Measurements from ENCODE around the gene ANK3.
A peak's percentile ranks its signal among the peaks of the same experiment; 100 is the strongest.
"Not testable (repeated sequence)": the region's sequence is repeated elsewhere in the genome, so short reads cannot be mapped to it uniquely, and the experiment has no call there.

The ANK3 gene

DNA sequence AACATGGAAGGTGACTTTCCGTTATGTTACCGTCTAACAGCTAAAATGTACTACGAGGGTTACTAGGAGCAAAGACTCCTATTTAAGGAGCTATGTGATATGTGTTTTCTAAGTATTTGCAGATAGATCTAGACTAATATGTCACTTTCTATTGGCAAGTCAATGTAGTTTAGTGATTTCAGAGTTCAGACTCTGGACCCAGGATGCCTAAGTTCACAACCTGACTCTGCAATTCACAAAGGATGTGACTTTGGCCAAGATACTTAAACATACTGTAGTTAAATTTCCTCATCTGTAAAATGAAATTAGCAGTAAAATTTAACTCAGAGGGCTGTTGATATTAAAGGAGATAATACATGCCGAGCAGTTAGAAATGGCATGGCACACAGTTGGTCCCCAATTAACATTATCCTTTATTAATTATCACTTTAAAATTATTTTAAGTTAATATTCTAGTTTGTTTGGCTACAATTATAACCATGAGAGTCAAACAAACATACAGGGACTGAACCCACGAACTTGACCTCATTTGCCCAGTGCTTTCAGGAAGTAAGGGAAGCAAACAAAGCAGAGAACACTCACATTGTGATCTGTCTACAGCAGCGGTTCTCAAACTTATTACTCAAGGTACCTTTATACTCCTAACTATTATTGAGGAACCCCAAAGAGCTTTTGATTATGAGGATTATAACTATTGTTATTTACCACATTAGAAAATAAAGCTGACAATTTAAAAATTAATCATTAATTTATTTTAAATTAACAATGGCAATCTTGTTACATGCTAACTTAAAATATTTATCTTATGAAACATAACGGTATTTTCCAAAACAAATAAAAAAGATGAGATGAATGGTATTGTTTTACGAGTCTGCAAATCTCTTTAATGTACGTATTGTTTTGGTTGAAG is 94.4 kb downstream of the ANK3 start:
- TF ChIP-seq, protein P1, sequence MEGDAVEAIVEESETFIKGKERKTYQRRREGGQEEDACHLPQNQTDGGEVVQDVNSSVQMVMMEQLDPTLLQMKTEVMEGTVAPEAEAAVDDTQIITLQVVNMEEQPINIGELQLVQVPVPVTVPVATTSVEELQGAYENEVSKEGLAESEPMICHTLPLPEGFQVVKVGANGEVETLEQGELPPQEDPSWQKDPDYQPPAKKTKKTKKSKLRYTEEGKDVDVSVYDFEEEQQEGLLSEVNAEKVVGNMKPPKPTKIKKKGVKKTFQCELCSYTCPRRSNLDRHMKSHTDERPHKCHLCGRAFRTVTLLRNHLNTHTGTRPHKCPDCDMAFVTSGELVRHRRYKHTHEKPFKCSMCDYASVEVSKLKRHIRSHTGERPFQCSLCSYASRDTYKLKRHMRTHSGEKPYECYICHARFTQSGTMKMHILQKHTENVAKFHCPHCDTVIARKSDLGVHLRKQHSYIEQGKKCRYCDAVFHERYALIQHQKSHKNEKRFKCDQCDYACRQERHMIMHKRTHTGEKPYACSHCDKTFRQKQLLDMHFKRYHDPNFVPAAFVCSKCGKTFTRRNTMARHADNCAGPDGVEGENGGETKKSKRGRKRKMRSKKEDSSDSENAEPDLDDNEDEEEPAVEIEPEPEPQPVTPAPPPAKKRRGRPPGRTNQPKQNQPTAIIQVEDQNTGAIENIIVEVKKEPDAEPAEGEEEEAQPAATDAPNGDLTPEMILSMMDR (IDR thresholded peaks at IDR 0.05; ENCODE audit: low read depth, low read length) = no peak
- no peak for DNase-seq (ENCODE audit: low read depth in 2 of 2)
- H3K4me3 ChIP-seq (replicated peaks in 1 of 2; ENCODE audit: low read depth in 2 of 2, low read length in 2 of 2) = no peak overlapping the region

DNA sequence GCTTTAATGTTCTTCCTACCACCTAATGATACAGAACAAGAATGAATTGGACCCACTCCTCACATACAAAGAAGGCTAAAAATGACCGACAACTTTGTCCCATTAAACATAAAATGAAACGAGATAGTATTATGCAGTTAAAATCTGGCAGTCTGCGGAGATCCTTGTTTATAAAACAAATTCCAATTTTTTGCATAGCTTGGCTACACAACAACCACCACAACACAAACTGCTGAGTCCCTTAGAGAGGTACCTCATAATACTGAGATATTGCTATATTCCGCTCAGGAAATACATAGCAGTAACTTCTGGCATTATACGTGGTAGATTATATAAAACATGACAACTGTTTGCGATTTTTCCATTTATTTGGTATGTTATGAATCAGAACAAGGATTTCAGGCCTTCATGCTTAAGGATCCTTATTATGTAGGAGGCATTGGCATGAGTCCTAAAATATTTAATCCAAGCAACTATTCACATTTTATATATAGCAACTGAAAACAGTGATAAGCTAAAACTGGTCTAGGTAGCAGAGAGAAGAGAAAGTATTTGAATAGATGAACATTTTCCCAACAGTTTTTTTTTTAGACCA is 96.0 kb downstream of the ANK3 start:
- TF ChIP-seq, protein P1 (IDR thresholded peaks at IDR 0.05; ENCODE audit: low read depth, low read length) = no peak
- peak in 1 of 2 donors; percentile 59 for DNase-seq (ENCODE audit: low read depth in 2 of 2)
- H3K4me3 ChIP-seq (replicated peaks in 1 of 2; ENCODE audit: low read depth in 2 of 2, low read length in 2 of 2) = no peak overlapping the region

DNA sequence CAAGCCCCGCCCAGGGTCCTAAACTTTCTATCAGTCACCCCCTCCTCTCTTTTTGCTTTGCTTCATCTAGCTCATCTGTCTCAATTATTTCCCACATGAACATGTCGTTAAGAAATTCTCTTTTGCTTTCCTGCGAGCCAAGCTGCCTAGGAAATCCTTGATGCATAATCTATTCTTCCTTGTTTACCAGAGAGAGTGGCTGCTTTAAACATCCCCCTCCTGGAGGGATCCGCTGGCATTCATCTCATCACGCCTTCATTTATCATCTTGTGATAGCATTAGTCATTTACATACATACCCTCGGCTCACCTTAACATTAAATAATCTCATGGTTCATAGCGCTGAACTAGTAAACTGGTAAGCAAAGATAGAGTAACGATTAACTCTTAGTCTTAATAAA is 96.7 kb downstream of the ANK3 start:
- H3K4me3 ChIP-seq (replicated peaks in 1 of 2; ENCODE audit: low read depth in 2 of 2, low read length in 2 of 2) = no peak overlapping the region
- DNase-seq (ENCODE audit: low read depth in 2 of 2) = no peak
- TF ChIP-seq, protein P1 (IDR thresholded peaks at IDR 0.05; ENCODE audit: low read depth, low read length) = no peak

DNA sequence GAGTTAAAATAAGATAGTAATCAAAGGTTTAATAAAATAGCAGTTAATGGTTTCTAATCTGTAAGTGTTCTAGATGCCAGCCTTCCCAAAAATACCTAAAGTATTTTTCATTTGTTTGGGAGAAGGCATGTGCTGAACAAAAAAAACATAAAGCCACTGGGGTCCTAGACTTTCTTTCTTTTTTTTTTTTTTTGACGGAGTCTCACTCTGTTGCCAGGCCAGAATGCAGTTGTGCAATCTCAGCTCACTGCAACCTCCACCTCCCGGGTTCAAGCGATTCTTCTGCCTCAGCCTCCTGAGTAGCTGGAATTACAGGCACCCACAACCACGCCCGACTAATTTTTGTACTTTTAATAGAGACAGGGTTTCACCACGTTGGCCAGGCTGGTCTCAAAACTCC is 97.1 kb downstream of the ANK3 start:
- not testable (repeated sequence) for H3K4me3 ChIP-seq (replicated peaks in 1 of 2; ENCODE audit: low read depth in 2 of 2, low read length in 2 of 2)
- DNase-seq (ENCODE audit: low read depth in 2 of 2) = peak in 1 of 2 donors; percentile 50

DNA sequence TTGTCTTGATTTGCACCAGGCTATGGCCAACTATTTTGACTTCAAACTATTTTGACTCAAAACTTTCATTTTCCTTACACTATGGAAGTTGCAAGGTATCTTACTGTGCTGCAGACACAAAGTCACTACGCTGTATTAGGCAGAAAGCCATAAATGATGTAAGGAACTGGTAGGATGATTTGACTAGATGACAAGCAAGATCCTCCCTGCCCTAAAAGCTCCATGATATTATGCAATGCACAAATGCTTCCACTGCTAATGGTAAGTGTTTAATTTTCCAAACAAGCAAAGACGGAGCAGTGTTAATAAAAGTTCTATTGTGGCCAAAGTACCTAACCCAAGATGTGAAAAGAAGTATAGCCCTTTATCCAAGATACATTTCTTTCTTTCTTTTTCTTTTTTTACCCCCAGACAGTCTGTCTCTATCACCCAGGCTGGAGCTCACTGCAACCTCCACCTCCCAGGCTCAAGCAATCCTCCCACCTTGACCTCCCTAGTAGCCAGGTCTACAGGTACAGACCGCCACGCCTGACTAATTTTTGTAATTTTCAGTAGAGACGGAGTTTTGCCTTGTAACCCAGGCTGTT is 98.2 kb downstream of the ANK3 start:
- TF ChIP-seq, protein P1 (IDR thresholded peaks at IDR 0.05; ENCODE audit: low read depth, low read length) = no peak
- no peak overlapping the region for H3K4me3 ChIP-seq (replicated peaks in 1 of 2; ENCODE audit: low read depth in 2 of 2, low read length in 2 of 2)
- DNase-seq (ENCODE audit: low read depth in 2 of 2) = peak; percentile 77 to 82

DNA sequence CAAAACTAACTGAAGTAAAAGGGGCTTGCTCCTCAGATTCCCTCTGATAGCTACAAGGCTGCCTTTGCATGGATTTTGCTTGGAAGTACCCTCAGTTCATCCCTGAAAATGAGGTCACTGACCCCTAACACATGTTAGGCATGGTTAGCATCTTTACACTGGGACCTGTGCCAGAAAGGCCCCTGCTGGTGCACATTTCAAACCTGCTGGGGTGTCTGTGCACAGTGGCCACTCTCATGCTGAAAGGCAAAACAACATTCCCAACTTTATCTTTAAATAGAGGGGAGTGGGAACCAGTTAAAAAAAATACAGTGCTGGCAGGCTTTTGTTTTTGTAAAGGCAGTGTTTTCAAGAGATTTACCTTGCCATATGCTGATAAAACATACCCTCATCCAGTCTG is 99.1 kb downstream of the ANK3 start:
- TF ChIP-seq, protein P1 (IDR thresholded peaks at IDR 0.05; ENCODE audit: low read depth, low read length) = no peak
- H3K4me3 ChIP-seq (replicated peaks in 1 of 2; ENCODE audit: low read depth in 2 of 2, low read length in 2 of 2) = no peak overlapping the region
- no peak for DNase-seq (ENCODE audit: low read depth in 2 of 2)

DNA sequence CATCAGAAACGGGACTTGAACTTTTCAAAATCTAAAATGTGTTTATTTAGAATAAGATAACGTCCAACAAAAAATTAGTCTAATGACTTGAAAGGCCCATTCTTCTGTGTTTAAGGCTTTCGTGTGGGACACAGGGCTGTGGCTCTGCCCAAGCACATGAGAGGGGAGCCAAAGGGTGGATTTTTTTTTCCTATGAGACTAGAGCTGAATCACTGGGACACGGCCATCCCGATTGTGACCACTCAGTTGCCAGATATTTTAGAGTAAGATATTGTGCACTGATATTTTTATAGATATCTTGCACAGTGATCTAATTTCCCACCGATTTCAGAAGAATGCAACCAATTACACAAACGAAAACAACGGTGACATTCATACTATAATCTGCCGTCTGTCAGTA is 99.9 kb downstream of the ANK3 start:
- TF ChIP-seq, protein P1 (IDR thresholded peaks at IDR 0.05; ENCODE audit: low read depth, low read length) = no peak
- no peak for DNase-seq (ENCODE audit: low read depth in 2 of 2)
- no peak overlapping the region for H3K4me3 ChIP-seq (replicated peaks in 1 of 2; ENCODE audit: low read depth in 2 of 2, low read length in 2 of 2)
